Posterior vena cava (tissue), 2 donors: ENCODE results near the gene EP400. TPM values are rescaled to one million over a fixed set of nuclear protein-coding genes. Genes with fewer than 3 reads are reported as not detected.

Source experiments
- DNase-seq: peaks from one replicate; pipeline ENCODE4 v3.0.0-alpha.2; 2020; ENCODE audit warnings: low spot score
- intact Hi-C, 2 donors: fragments of 100-400 bp; cut with DNase I; formaldehyde crosslinking; loops; one replicate each; pipeline versions ENCODE4 v1.14.1 to v1.14.2; 2022 to 2023
- long read RNA-seq, 2 donors: library from polyadenylated mRNA; unstranded; transcript quantifications; one replicate each; pipeline ENCODE4 v2.0.0, GENCODE V29; 2020 to 2021
- total RNA-seq, 2 donors: library from RNA; stranded (reverse); fragmentation: NEBNext Ultra II Directional; extraction: Animal tissue kit (Norgen Biotek cat#: 25700); gene quantifications; one replicate each; pipeline ENCODE4 v1.2.1, GENCODE V29; 2021
- donor health status: DM: yes; HTN: yes; CAD: no.
- donor health status: DM: yes; HTN: yes; CAD: no.

EP400 gene, protein sequence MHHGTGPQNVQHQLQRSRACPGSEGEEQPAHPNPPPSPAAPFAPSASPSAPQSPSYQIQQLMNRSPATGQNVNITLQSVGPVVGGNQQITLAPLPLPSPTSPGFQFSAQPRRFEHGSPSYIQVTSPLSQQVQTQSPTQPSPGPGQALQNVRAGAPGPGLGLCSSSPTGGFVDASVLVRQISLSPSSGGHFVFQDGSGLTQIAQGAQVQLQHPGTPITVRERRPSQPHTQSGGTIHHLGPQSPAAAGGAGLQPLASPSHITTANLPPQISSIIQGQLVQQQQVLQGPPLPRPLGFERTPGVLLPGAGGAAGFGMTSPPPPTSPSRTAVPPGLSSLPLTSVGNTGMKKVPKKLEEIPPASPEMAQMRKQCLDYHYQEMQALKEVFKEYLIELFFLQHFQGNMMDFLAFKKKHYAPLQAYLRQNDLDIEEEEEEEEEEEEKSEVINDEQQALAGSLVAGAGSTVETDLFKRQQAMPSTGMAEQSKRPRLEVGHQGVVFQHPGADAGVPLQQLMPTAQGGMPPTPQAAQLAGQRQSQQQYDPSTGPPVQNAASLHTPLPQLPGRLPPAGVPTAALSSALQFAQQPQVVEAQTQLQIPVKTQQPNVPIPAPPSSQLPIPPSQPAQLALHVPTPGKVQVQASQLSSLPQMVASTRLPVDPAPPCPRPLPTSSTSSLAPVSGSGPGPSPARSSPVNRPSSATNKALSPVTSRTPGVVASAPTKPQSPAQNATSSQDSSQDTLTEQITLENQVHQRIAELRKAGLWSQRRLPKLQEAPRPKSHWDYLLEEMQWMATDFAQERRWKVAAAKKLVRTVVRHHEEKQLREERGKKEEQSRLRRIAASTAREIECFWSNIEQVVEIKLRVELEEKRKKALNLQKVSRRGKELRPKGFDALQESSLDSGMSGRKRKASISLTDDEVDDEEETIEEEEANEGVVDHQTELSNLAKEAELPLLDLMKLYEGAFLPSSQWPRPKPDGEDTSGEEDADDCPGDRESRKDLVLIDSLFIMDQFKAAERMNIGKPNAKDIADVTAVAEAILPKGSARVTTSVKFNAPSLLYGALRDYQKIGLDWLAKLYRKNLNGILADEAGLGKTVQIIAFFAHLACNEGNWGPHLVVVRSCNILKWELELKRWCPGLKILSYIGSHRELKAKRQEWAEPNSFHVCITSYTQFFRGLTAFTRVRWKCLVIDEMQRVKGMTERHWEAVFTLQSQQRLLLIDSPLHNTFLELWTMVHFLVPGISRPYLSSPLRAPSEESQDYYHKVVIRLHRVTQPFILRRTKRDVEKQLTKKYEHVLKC (N-terminal part only)
- total RNA-seq, result 10 to 100 TPM; 32.6 to 35.2 TPM
- long read RNA-seq, donor 1, partial matches to known transcripts, result 7 of 12 reads
- long read RNA-seq, donor 1, other reads (novel, unspliced or antisense), result 4 of 12 reads
- long read RNA-seq, donor 2, partial matches to known transcripts, result 5 of 7 reads
- long read RNA-seq, donor 2, other reads (novel, unspliced or antisense), result 2 of 7 reads

DNA sequence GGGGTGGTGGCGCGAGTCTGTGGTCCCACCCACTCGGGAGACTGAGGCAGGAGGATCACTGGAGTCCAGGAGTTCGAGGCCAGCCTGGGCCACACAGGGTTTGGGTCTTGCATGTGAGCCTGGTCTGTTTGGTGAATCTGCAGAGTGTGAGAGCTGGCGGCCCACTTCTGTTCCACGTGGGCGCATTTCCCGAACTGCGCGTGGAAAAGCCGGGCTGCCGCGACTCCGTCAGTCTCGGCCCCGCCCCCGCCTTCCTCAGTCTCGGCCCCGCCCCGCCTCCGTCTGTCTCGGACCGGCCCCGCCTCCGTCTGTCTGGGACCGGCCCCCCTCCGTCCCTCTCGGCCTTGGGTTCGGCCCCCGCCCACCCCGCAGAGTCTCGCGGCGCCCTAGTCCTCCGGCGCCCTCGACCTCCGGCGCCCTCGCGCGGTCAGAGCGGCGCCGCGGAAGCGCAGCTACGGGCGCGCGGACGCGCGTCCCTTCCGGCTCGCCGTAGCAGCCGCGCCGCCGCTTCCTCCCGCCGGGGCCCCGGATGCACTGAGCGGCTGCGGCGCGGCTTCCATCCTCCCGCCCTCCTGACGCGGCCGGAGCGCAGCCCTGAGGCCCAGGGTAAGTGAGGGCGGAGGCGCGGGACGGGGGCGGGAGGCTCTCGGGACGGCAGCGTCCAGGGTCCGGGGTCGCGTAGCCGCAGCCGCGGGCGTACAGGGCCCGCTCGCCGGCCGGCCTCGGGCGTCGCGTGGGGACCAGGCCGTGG, at the start of gene EP400:
Gene EP400, plus strand, starts transcription at position 512 of the 751 bp plus-strand sequence. CDS start 10,678 bp downstream, outside the sequence.
- intact Hi-C loops, result no loop called here
- peak; percentile 99 for DNase-seq

DNA sequence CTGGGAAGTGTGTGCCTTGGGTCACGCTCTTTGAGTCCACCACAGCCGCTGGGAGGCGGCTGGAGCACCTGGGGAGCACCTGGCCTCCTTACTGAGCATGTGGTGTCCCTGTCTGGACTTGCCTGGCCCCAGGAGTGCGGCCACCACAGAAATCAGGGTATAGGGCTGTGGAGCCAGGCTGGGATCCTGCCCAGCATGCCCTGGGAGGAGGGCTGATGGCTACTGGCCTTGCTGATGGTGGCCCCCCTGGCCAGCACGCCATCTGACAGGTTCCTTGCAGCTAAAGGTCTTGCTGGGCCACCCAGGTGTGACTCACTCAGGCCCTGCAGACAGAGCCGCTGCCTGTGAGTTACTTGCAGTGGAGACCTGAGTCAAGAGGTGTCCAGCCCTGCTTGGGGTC, 49.3 kb upstream of the EP400 start:
- intact Hi-C loops, result no loop called here
- DNase-seq, result no peak

DNA sequence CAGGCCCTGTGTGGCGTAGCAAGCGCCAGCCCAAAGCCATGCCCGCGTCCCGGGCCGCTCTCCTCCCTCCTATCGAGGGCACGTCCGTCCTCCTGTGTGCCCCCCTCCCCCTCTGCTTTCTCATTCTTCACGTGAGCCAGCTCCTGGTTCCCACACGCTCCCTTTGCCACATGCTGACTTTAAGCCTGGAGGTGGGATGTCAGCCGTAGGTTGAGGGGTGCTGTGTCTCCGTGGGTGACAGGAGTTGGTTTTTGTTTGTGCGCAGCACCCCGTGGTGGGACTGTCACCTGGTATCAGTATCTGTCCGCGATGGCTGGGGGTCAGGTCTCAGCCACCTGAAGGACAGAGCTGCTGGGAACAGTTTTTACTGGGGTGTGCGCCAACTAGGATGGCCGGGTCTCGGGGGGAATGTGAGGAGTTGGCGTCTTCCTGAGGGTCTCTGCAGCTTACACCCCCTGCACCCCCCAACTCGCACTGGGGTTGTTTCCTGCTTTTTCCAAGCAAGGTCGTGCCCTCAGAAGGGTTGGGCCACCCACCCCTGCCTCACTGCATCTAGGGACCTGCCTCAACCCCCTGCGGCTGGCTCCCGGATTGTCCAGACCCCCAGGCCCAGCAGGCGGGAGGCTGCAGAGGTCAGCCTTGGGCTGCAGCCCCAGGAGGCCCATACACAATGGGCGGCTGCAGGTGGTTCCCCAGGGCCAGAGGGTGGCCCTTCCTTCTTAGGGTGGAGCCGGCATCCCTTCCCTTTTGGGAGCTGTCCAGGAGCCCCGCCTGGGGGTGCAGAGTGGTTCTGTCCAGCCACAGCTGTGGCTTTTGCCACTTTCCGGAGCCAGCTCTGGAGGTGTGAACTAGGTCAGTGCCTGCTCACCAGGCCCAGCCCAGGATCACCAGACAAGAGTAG, 48.1 kb upstream of the EP400 start:
- no peak for DNase-seq
- intact Hi-C loops, result no loop called here

DNA sequence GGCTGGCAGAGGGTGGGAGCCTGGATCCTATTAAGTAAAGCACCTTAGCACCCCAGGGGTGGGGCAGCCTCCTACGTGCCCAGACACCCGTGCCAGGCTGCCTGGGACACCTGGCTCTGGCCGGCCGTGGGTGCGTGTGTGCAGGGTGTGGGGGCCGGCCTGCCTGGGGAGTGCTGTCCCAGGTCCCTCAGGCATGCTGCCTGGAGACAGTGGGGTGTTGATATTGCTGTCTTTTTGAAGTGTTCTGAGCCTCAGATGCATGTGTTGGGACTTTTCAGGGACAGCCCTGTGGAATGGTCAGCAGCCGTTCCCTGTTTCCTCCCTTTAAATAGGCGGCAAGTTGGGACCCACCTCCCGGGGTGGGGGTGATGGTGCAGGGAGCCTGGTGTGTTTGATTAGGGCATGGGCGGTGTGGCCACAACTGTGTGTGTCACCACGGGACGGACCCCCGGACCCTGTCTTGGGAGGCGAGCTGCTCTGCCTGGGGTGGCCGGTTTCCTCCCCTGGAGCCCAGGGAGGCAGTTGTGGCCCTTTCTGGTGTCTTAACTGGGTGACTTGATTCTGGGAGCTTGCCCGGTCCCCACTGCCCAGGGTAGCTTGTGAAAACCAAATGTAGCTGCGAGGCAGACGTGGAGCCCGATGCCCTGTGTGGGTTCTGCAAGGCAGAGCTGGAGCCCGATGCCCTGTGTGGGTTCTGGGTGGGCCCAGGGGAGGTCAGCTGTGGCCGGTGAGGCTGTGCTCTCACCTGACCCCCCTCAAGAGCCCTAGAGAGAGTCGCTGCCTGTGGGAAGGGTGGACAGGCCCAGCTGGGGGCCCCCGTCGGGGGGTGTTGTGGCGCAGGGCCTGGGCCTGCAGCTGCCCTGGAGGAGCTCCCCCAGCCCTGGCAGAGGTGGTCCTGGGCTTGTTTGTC, 47.2 kb upstream of the EP400 start:
- DNase-seq, result no peak

DNA sequence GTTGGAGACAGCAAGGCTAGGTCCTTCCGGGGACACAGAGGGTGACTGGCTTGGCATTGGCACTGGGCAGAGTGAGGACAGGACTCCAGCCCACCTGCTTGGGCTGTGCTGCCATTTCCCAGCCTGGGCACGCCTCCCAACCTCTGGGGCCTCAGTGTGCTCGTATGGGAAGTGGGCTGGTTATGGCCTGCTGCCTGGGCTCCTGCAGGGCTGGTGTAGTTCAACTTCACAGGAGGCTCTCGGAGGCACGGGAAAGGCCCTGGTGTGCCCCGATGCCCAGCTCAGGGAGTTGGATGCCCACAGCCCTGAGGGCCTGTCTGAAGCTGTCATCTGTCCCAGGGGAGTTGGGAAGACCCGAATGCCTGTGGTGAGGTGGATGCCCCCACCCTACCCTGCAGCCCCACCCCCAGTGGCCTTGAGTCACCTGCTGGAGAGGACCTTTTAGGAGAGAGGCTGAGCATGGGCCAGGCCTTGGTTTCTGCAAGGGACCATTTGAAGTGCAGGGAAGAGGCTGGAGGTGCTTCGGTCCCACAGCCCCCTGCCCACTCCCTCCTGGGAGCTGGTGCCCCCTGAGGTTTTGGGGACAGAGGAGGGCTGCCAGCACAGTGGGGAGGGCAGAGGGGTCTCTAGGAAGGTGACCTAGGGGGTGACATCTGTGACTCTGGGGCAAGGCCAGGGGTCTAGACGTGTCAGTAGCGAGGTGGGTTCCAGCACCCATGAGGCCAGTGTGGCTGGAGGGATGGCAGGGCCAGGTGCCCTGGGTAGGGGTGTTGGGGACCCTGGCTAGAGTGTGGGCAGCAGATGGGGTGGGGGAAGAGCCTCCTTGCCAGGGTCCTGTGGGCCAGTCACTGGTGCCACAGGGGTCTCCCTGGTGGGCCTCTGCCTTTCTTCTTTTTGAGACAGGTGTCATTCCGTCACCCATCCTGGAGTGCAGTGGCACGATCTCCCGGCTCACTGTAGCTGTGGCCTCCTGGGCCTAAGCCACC, 46.2 kb upstream of the EP400 start:
- intact Hi-C loops, result no loop called here
- DNase-seq, result no peak

More for the DNA sequence above, 47.2 kb upstream of the EP400 start:
- intact Hi-C loops, result no loop called here

DNA sequence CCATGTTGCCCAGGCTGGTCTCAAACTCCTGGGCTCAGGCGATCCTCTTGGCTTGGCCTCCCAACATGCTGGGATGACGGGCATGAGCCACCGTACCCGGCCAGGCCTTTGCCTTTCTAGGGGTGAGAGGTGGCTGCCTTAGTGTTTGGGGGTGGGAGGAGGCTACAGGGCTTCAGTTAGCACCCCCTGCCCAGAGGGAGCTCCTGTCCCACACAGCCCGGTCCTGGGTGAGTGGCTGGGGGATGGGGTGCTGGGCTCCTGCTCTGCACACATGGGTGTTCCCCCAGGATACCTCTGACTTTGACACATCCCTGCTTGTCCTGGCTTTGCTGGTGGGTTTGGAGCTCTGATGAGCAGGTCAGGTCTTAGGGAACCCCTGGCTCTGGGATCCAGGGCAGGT, 45.4 kb upstream of the EP400 start:
- DNase-seq, result no peak
- intact Hi-C loops, result no loop called here

DNA sequence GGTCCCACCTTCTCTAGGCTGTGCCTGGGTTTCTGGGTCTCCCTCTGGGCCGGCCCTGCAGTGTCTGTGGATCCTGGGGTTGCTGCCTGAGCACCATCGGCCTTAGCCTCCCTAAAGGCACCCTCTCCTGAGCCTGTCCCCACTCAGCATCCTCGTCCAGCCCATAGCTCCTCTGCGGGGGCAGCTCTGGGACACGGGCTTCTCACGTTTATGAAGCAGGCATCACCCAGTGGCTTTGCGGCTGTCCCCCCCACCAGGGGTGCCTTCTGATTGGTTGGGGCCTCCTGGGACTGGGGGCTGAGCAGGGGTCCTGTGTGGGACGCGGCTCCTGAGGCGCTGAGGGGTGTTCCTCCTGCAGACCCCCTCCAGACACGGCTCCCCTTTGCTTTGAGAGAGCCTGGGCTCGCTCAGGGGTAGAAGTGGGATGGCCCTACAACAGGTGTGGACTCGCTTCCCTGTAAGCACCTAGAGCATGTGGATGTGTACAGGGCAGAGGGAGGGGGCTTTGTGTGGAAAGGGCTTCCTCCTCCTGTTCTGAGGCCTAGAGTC, 44.6 kb upstream of the EP400 start:
- no peak for DNase-seq

DNA sequence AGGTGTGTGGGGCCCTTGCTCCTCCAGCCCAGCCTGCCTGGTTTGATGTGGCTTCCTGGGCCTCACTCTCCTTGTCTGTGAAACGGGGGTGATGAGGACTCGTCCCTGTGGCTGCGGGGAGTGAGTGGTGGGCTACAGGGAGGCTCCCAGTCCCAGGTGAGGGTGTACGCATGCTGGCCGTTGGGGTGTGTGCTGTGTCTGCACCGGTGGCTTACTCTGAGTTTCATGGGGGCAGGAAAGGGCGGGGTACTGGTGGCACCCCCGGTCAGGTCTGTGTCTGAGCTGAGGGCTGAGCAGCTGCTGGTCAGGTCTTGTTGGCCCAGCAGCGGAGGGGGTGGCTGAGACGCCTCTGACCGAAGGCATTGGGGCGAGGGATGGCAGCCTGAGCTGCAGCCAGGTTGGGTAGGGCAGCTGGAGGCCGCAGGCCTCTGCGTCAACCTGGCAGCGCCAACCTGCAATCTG, 44.1 kb upstream of the EP400 start:
- intact Hi-C loops, result no loop called here
- DNase-seq, result no peak

More for the DNA sequence above, 44.6 kb upstream of the EP400 start:
- intact Hi-C loops, result no loop called here

DNA sequence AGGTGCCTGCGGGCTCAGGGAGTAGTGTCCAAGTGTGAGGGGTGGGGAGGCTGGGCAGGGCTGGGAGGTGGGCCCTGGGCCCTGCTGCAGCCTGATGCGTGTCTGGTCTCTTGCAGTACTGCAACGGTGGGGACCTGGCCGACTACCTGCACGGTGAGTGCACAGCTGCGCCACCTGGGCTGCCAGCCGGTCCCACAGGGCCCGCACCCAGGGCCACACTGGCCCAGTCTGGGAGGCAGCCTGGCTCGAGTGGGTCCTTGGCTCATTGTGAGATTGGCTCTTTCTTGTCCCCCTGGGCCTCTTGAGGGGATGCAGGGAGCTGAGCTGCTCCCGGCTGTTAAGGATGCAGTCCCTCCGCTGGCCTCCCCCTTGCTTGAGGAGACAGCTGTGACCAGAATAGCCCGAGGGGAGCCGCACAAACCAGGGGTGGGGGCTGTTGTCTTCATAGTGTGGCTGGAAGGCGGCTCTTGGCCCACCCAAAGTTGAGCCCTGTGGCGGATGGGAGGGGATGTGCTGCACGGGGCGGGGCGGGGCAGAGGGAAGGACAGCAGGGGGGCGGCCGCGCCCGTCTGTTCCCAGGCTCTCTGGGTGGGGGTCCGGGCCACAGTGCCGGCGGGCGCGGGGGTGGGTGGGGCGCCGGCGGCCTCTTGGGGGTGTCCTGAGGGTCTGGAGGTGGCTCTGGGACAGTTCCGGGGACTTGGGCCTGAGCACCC, 42.2 kb upstream of the EP400 start:
- intact Hi-C loops, result no loop called here
- DNase-seq, result no peak

DNA sequence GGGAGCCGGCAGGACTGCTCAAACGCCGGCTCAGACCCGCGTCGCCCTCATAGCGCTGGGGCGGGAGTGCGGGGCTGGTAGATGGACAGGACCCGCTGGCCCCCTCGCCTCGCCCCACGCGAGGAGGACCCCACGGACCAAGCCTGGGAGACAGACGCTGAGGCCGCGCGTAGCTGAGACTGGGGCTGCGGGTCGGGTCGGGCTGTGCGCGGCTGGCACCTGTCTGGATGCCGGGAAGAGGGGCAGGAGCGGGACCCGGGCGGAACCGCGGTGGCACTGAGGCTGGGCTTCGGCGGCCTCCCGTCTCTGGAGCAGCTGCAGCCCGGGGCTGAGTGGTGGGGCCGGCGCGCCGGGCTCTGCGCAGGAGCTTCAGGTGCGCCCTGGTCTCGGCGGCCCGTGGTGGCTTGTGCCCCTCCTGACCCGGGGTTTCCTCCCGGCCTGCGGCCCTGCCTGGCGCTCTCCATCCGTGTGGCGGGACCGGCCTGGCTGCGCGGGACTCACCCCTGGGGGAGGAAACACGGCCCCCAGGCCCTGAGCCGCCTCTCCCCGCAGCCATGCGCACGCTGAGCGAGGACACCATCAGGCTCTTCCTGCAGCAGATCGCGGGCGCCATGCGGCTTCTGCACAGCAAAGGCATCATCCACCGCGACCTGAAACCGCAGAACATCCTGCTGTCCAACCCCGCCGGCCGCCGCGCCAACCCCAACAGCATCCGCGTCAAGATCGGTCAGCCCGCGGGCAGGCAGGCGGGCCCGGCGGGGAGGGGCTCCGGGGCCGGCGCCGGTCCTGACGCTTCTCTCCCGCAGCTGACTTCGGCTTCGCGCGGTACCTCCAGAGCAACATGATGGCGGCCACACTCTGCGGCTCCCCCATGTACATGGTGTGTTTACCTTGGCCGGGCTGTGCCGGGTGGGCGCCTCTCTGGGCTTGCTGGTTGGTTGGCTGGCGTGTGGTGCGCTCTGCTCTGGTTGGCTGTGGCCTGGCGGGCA, 41.4 kb upstream of the EP400 start:
- intact Hi-C loops, result no loop called here
- DNase-seq, result no peak

DNA sequence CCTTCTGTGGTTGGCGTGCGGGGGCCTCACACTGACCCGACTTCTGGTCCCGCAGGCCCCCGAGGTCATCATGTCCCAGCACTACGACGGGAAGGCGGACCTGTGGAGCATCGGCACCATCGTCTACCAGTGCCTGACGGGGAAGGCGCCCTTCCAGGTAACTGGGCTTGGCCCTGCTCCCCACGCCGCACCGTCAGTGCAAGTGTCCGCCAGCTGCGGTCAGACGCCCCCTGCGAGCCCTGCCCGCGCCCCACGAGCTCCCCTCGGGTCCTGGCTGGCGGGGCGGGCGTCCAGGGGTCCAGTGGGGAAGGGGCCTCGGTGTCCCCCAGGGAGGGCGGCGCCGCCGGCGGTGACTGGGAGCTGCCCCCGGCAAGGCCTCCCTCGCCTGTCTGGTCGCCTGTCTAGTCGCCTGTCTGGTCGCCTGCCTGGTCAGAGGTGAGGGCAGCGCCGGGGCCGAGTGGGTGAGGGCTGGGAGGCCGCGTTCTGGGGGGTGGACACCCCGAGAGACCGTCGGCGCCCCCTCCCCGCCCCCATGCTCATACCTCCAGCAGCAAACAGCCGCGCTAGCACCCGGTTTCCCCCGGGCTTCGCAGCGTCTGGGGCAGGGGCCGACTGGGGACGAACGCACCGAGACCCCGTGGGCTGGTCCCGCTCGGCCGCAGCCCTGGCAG, 40.5 kb upstream of the EP400 start:
- DNase-seq, result no peak
- intact Hi-C loops, result no loop called here

DNA sequence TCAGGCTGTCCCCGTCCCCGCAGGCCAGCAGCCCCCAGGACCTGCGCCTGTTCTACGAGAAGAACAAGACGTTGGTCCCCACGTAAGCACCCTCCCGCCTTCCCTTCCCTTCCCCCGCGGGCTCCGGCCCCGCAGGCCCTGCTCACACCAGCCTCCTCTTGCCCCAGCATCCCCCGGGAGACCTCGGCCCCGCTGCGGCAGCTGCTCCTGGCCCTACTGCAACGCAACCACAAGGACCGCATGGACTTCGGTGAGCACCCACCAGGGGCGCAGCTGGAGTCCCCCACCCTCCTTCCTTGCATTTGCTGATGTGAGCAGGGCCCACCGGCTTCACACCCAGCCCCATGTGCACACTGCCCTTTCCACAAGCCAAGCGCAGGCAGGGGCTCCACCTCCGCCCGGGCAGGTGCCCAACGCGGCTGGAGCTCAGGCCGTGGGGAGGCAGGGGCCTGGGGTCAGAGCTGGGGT, 40.0 kb upstream of the EP400 start:
- DNase-seq, result no peak
- intact Hi-C loops, result no loop called here
